WTC11 (cell line): Measurements from ENCODE around the gene CPXM2.

Experiments used
- ATF2 ChIP-seq: sonication (generic); formaldehyde crosslinking; IDR thresholded peaks from 2 replicates; pipeline ENCODE4 v1.8.1; 2022; ENCODE audit warnings: low read depth, missing genetic modification reagents, borderline replicate concordance
- CTCF ChIP-seq: fragments of 200-600 bp; IDR thresholded peaks from 2 replicates; pipeline ENCODE4 v1.8.0; 2022; ENCODE audit warnings: antibody characterized with exemption
- ELF4 ChIP-seq: sonication (generic); formaldehyde crosslinking; IDR thresholded peaks from 2 replicates; pipeline ENCODE4 v1.8.1; 2022; ENCODE audit warnings: low read depth, mild to moderate bottlenecking, moderate library complexity, missing genetic modification reagents
- FOXJ3 ChIP-seq: sonication (generic); formaldehyde crosslinking; IDR thresholded peaks from 2 replicates; pipeline ENCODE4 v1.9.0; 2021; ENCODE audit warnings: missing genetic modification reagents, mild to moderate bottlenecking, borderline replicate concordance
- FOXK1 ChIP-seq: sonication (generic); formaldehyde crosslinking; IDR thresholded peaks from 2 replicates; pipeline ENCODE4 v1.8.0; 2022; ENCODE audit warnings: mild to moderate bottlenecking, moderate library complexity, missing genetic modification reagents
- NR2C2 ChIP-seq: sonication (generic); formaldehyde crosslinking; IDR thresholded peaks from 2 replicates; pipeline ENCODE4 v1.8.0; 2022; ENCODE audit warnings: mild to moderate bottlenecking, missing genetic modification reagents
- SP1 ChIP-seq: sonication (generic); formaldehyde crosslinking; conservative IDR thresholded peaks from 2 replicates; pipeline ENCODE4 v1.8.1; 2022; ENCODE audit warnings: missing genetic modification reagents
- STAT6 ChIP-seq: sonication (generic); formaldehyde crosslinking; conservative IDR thresholded peaks from 2 replicates; pipeline ENCODE4 v1.8.1; 2023; ENCODE audit warnings: mild to moderate bottlenecking, low read depth, missing genetic modification reagents, moderate library complexity
- USF1 ChIP-seq: sonication (generic); formaldehyde crosslinking; IDR thresholded peaks from 2 replicates; pipeline ENCODE4 v1.8.0; 2022; ENCODE audit warnings: mild to moderate bottlenecking, missing genetic modification reagents
- ZNF416 ChIP-seq: fragments of 250-450 bp; sonication (Bioruptor Pico); IDR thresholded peaks from 2 replicates; pipeline ENCODE4 v1.9.0; 2021; ENCODE audit warnings: mild to moderate bottlenecking, inconsistent platforms

- TF ChIP-seq CTCF, result no peak
- no peak for TF ChIP-seq USF1
- TF ChIP-seq SP1 (CRISPR knock-in tag), result no peak
- no peak for TF ChIP-seq NR2C2 (CRISPR knock-in tag)
- TF ChIP-seq ELF4 (CRISPR knock-in tag), result no peak
- TF ChIP-seq ATF2 (CRISPR knock-in tag), result no peak
- no peak for TF ChIP-seq STAT6 (CRISPR knock-in tag)
- no peak for TF ChIP-seq FOXJ3 (CRISPR knock-in tag)
- no peak for TF ChIP-seq ZNF416 (CRISPR knock-in tag)
- TF ChIP-seq FOXK1, result no peak
Measured at GRCh38 chr10:123715546-123715945, 176.1 kb downstream of the CPXM2 start.
